ENCODE measurements around the gene ARFIP1. TPM values are rescaled to one million over a fixed set of nuclear protein-coding genes. Genes with fewer than 3 reads are reported as not detected.
A peak's percentile ranks its signal among the peaks of the same experiment; 100 is the strongest.

The ARFIP1 gene
- total RNA-seq, 1 experiment from 2014 or later = 47.9 TPM

GRCh38 chr4:152784490-152785350 lies 5.0 kb downstream of the ARFIP1 start:
- peak; percentile 41 for DNase-seq (ENCODE audit: extremely low read depth, low read depth)

- no peak for DNase-seq (ENCODE audit: extremely low read depth, low read depth)
These were observed 6.2 kb downstream of the ARFIP1 start for GRCh38 chr4:152785639-152786615.

GRCh38 chr4:152786627-152787026 lies 6.9 kb downstream of the ARFIP1 start:
- DNase-seq (ENCODE audit: extremely low read depth, low read depth) = no peak

- no peak for DNase-seq (ENCODE audit: extremely low read depth, low read depth)
These were observed 16.1 kb downstream of the ARFIP1 start for GRCh38 chr4:152795891-152796290.

- no peak for DNase-seq (ENCODE audit: extremely low read depth, low read depth)
These were observed 23.8 kb downstream of the ARFIP1 start for GRCh38 chr4:152803541-152803940.

GRCh38 chr4:152805071-152805650 lies 25.4 kb downstream of the ARFIP1 start:
- DNase-seq (ENCODE audit: extremely low read depth, low read depth) = no peak

GRCh38 chr4:152805818-152806217 lies 26.1 kb downstream of the ARFIP1 start:
- no peak for DNase-seq (ENCODE audit: extremely low read depth, low read depth)

- DNase-seq (ENCODE audit: extremely low read depth, low read depth) = no peak
These were observed 26.9 kb downstream of the ARFIP1 start for GRCh38 chr4:152806501-152807125.

GRCh38 chr4:152807294-152807829 lies 27.6 kb downstream of the ARFIP1 start:
- no peak for DNase-seq (ENCODE audit: extremely low read depth, low read depth)

- DNase-seq (ENCODE audit: extremely low read depth, low read depth) = no peak
These were observed 28.9 kb downstream of the ARFIP1 start for GRCh38 chr4:152808670-152809069.

- no peak for DNase-seq (ENCODE audit: extremely low read depth, low read depth)
These were observed 31.0 kb downstream of the ARFIP1 start for GRCh38 chr4:152810715-152811287.

GRCh38 chr4:152815078-152815477 lies 35.3 kb downstream of the ARFIP1 start:
- DNase-seq (ENCODE audit: extremely low read depth, low read depth) = no peak

- no peak for DNase-seq (ENCODE audit: extremely low read depth, low read depth)
These were observed 37.6 kb downstream of the ARFIP1 start for GRCh38 chr4:152817331-152817730.

GRCh38 chr4:152819026-152819645 lies 39.4 kb downstream of the ARFIP1 start:
- DNase-seq (ENCODE audit: extremely low read depth, low read depth) = no peak

GRCh38 chr4:152820073-152820472 lies 40.3 kb downstream of the ARFIP1 start:
- DNase-seq (ENCODE audit: extremely low read depth, low read depth) = no peak

- no peak for DNase-seq (ENCODE audit: extremely low read depth, low read depth)
These were observed 42.6 kb downstream of the ARFIP1 start for GRCh38 chr4:152822323-152822722.

- DNase-seq (ENCODE audit: extremely low read depth, low read depth) = no peak
These were observed 44.8 kb downstream of the ARFIP1 start for GRCh38 chr4:152824561-152824960.

GRCh38 chr4:152825336-152825735 lies 45.6 kb downstream of the ARFIP1 start:
- DNase-seq (ENCODE audit: extremely low read depth, low read depth) = no peak

GRCh38 chr4:152828122-152828521 lies 48.4 kb downstream of the ARFIP1 start:
- no peak for DNase-seq (ENCODE audit: extremely low read depth, low read depth)

Measured in NCI-H460 (cell line).